Measurements from ENCODE around the gene VIPR2.
"Not testable (repeated sequence)": the region's sequence is repeated elsewhere in the genome, so short reads cannot be mapped to it uniquely, and the experiment has no call there.

Gene VIPR2

DNA sequence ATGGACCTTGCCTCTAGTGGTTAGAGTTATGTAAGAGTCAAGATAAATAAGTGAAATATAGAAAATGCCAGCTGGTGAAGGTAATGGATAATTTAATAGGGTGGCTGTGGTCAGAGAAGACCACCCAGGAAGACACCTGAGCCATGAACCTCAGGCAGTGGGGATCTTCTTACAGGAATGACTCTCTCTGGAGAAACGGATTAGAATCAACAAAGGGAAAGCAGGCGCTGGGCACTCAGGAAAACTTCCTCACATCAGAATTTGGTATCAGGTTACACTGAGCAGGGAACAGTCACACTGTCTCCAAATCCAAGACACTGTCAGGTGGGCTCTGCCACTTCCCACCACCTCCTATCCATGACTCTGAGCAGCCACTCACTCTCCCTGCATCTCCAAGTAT lies 155.7 kb downstream of the VIPR2 start:
- DNase-seq (ENCODE audit: low spot score) = no peak

- no peak for DNase-seq (ENCODE audit: low spot score)
Measured at GRCh38 chr7:158988302-158988862, 156.3 kb downstream of the VIPR2 start.

- no peak for DNase-seq (ENCODE audit: low spot score)
Measured at GRCh38 chr7:158987691-158988090, 157.0 kb downstream of the VIPR2 start.

DNA sequence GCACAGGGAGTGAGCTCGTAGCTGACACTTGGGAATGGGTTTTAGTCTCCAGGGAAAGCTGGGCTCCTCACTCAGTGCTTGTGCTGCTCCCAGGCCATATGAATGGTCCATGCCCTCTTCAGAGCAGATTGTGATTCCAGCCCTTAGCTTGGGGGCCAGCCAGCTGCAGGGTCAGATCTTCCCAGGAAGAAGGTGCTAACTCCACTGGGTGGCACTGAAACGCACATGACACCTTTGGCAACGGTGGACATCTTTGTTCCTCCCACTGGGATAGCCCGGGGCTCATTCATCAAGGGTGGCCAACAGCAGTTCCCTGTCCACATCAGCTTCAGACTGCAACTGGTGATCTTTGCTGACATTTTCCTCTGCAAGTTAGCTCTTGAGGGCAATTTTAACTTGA lies 159.1 kb downstream of the VIPR2 start:
- DNase-seq (ENCODE audit: low spot score) = no peak

DNA sequence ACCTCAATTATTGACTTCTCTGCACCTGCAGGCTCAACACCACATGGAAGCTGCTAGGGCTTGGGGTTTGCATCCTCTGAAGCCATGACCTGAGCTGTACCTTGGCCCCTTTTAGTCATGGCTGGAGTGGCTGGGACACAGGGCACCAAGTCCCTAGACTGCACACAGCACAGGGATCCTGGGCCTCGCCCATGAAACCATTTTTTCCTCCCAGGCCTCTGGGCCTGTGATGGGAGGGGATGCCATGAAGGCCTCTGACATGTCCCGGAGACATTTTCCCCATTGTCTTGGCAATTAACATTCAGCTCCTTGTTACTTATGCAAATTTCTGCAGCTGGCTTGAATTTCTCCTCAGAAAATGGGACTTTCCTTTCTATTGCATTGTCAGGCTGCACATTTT lies 160.7 kb downstream of the VIPR2 start:
- DNase-seq (ENCODE audit: low spot score) = not testable (repeated sequence)

- DNase-seq (ENCODE audit: low spot score) = not testable (repeated sequence)
Measured at GRCh38 chr7:158982080-158982479, 162.6 kb downstream of the VIPR2 start.

DNA sequence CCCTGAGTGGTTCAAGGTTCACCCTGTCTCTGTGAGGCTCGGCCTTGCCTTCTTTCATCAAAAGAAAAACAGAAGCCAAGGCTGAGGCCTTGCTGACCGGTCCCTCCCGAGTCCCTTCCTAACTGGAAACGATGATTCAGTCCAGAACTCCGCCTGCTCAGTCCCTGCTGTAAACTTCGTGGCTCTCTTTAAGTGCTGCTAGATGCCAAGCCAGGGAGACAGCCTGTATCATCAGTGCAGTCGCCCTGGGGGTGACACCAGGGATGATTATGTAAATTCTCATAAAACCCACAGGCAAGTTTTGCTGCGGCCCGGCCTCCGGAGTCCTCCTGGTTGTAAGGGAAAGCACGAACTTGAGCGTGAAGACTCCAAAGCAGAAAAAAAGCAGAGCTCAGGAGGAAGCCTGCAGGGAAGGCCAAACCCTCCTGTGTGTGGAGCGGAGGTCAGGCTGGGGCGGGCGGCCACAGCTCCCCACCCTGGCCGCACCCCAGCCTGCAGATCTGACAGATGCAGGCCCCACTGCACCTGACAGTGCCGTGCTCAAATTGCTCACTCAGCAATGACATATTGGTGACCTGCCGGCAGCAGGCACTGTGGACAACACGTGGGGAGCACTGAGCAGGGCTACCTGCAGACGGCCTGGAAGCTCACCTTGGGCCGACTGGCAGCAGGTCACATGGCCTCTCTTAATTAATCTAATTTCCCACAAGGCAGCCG lies 164.9 kb downstream of the VIPR2 start:
- DNase-seq (ENCODE audit: low spot score) = no peak

GRCh38 chr7:158979023-158979529 lies 165.6 kb downstream of the VIPR2 start:
- DNase-seq (ENCODE audit: low spot score) = no peak

All from hematopoietic multipotent progenitor cell treated with erythropoietin and hydrocortisone succinate and interleukin-3 and kit ligand, for 15 days (in vitro differentiated cells).